IMR-90 (cell line): ENCODE data around the gene RARRES1.

Source experiments
- CEBPB ChIP-seq: IDR thresholded peaks from 2 replicates; pipeline ENCODE4 v1.6.1; 2012; ENCODE audit warnings: low read depth, low read length, improper control_type of control experiment
- POLR2A ChIP-seq: IDR thresholded peaks from 2 replicates; pipeline ENCODE4 v1.6.1; 2012; ENCODE audit warnings: mild to moderate bottlenecking, low read depth, low read length
- TF ChIP-seq, protein P1 (sequence below): conservative IDR thresholded peaks from 2 replicates; pipeline ENCODE4 v1.5.1; 2012; ENCODE audit warnings: mild to moderate bottlenecking, low read depth, low read length, improper control_type of control experiment
- TF ChIP-seq, protein P2 (sequence below): fragments of 150-350 bp; IDR thresholded peaks from 2 replicates; pipeline ENCODE4 v1.6.1; 2017; ENCODE audit warnings: mild to moderate bottlenecking, antibody characterized with exemption, low read length, low read depth

DNA sequence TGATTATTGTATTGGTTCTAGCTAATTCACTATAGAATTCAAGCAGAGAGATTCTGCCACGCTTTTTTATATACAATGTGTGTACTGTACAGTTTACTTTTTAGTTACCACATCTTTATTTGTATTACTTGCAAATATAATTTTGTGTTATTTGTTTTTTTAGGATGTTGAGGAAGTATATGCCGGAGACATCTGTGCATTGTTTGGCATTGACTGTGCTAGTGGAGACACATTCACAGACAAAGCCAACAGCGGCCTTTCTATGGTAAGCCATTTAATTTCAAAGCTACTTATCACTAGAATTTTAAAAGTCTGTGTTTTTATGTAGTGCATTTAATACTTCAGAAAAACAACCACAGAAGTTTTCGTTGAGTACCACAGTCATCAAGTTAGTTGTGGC, 71.5 kb downstream of the RARRES1 start:
- TF ChIP-seq, protein P1, sequence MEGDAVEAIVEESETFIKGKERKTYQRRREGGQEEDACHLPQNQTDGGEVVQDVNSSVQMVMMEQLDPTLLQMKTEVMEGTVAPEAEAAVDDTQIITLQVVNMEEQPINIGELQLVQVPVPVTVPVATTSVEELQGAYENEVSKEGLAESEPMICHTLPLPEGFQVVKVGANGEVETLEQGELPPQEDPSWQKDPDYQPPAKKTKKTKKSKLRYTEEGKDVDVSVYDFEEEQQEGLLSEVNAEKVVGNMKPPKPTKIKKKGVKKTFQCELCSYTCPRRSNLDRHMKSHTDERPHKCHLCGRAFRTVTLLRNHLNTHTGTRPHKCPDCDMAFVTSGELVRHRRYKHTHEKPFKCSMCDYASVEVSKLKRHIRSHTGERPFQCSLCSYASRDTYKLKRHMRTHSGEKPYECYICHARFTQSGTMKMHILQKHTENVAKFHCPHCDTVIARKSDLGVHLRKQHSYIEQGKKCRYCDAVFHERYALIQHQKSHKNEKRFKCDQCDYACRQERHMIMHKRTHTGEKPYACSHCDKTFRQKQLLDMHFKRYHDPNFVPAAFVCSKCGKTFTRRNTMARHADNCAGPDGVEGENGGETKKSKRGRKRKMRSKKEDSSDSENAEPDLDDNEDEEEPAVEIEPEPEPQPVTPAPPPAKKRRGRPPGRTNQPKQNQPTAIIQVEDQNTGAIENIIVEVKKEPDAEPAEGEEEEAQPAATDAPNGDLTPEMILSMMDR: no peak
- no peak for TF ChIP-seq CEBPB
- TF ChIP-seq POLR2A: no peak
- TF ChIP-seq, protein P2, sequence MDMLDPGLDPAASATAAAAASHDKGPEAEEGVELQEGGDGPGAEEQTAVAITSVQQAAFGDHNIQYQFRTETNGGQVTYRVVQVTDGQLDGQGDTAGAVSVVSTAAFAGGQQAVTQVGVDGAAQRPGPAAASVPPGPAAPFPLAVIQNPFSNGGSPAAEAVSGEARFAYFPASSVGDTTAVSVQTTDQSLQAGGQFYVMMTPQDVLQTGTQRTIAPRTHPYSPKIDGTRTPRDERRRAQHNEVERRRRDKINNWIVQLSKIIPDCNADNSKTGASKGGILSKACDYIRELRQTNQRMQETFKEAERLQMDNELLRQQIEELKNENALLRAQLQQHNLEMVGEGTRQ: no peak
